Activated CD8-positive, alpha-beta memory T cell treated with anti-CD3 and anti-CD28 coated beads for 48 hours (primary cell): ENCODE data around the gene LMOD1.

Experiments used
- DNase-seq, 3 experiments: peaks; one replicate each; pipeline ENCODE4 v3.0.0-alpha.2; 2020; ENCODE audit warnings: low read depth in 2 of 3, low spot score in 2 of 3

LMOD1 gene

GRCh38 chr1:201894343-201895119 lies 51.8 kb downstream of the LMOD1 start:
- DNase-seq: no peak

DNA sequence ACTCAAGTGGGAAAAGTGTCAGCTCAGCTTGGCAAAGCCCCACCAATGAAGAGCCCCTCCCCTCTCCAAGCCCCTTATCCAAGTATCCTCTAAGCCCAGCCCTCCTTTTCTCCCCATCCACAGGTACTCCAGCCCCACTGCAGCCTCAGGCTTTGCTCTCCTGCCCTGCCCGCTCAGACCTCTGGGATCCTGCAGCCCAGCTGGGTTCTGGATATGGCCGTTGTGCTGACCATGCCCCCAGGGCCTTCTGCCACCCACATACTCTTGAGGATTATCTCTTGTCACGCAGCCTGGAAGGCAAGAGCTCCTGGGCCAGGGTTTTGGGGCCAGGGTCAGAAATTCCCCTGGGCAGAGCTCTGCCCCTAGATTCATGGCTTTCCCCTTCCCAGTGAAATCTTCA lies 52.9 kb downstream of the LMOD1 start:
- DNase-seq: no peak

DNA sequence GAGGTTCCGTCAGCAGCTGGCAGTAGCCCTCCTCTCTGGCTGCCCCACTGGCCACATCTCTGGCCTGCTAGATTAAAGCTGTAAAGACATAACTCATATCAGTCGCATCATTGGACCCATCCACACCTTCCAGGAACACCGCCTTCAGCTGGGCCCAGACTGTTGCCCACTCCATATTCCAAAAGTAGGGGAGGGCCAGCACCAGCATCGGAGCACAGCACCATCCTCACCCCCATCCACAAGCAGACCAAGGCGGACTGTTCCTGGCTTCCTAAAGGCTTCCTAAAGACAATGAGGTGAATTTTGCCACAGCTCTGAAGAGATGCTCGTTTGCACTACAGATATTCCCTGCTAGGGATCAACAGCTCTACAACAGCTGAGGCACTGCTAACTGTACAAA lies 54.1 kb downstream of the LMOD1 start:
- no peak for DNase-seq

DNA sequence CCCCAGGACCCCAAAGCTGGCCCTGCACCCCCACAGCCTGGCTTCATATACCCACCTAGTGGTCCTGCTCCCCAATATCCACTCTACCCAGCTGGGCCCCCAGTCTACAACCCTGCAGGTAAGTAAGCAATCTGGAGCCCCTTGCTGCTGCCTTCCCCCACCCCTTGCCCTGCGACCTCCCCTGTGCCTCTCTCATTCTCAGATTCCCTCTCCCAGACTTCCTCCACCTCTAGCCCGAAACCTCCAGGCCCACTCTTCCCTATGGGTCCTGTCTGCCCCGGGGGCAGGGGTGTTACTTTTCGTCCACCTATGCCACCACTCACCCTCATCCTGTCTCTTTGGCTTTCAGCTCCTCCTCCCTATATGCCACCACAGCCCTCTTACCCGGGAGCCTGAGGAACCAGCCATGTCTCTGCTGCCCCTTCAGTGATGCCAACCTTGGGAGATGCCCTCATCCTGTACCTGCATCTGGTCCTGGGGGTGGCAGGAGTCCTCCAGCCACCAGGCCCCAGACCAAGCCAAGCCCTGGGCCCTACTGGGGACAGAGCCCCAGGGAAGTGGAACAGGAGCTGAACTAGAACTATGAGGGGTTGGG lies 54.8 kb downstream of the LMOD1 start:
- no peak for DNase-seq

GRCh38 chr1:201890806-201891450 lies 55.4 kb downstream of the LMOD1 start:
- DNase-seq: no peak

DNA sequence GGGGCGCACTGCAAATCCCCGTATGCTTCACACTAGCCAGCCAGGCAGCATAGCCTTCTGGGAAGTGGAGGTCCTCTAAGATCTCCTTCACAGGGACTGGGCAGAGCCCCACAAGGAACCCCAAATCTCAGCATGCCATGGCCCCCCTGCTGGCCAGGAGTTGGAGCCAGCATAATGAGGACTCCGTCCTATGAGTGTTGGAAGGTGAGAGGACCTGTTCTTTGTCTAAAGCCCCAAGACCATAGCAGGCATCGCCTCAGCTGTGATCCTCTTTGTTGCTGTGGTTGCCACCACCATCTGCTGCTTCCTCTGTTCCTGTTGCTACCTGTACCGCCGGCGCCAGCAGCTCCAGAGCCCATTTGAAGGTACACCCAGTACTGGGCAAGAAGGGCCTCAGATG lies 56.1 kb downstream of the LMOD1 start:
- DNase-seq: no peak

DNA sequence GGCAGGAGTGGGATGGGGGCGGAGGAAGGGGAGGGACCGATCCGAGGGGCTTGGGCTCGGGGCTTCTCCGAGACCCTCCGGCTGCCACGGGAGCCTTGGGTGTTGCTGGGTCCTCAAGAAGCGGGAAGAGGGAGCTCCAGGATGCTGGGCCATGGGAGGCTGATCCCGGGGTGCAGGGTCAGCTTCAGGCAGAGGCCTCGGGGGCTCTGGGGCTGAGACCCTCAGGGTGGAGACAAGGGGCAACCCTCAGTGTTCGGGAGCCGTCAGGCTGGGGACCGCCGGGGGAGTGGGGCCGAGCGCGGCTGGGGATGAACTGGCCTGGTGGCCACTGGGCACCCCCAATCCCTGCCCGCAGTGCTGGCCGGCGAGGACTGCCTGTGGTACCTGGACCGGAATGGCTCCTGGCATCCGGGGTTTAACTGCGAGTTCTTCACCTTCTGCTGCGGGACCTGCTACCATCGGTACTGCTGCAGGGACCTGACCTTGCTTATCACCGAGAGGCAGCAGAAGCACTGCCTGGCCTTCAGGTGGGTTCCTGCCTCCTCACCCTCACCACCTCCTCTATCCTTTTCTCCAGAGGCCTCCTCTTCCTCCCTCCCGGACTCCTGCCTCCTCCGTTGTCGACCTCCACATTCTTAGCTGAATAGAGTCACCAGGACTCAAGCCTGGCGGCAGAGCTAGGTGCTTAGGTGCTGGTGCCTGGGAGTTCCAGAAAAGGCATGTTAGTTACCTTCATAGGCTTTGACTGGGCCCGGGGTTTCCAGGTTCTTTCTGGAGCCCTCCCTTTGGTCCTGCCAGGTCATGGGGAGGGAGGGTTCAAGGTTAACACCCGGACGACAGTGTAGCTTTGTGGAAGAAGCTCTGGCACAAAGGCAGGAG lies 57.0 kb downstream of the LMOD1 start:
- DNase-seq: no peak

DNA sequence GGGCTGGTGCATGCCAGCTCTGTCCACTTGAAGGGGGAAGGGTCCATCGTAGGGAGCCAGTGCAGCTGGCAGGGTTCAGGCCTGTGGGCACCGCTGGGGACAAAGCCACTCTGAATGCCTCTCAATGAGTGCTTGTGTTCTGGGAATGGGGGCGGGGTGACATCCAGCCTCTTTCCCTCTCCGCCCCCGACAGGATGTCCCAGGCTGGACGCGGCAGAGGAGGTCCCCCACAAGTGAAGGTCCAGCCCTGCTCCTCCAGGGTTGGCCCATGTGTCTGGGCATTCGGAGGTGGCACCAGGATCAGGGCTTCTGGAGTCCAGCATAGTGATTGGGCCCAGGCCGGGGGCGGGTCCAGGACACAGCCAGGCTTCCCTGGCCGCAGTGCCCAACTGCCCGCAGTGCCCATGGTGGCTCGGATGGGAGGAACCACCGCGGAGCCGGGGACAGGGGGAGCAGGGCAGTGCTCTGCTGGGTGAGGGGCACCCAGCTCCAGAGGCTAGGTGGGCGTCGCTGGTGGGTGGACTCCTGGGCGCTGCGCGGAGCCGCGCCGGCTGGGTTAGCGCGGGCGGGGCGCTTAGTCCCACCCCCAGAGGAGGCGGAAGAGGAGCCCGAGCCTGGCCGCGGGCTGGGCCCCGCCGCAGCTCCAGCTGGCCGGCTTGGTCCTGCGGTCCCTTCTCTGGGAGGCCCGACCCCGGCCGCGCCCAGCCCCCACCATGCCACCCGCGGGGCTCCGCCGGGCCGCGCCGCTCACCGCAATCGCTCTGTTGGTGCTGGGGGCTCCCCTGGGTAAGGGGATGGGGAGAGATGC lies 57.9 kb downstream of the LMOD1 start, which contains the start of gene SHISA4:
Gene SHISA4, plus strand, starts transcription at position 617 of the 808 bp plus-strand sequence. Its CDS starts 97 bp downstream, at position 714.
- no peak for DNase-seq

DNA sequence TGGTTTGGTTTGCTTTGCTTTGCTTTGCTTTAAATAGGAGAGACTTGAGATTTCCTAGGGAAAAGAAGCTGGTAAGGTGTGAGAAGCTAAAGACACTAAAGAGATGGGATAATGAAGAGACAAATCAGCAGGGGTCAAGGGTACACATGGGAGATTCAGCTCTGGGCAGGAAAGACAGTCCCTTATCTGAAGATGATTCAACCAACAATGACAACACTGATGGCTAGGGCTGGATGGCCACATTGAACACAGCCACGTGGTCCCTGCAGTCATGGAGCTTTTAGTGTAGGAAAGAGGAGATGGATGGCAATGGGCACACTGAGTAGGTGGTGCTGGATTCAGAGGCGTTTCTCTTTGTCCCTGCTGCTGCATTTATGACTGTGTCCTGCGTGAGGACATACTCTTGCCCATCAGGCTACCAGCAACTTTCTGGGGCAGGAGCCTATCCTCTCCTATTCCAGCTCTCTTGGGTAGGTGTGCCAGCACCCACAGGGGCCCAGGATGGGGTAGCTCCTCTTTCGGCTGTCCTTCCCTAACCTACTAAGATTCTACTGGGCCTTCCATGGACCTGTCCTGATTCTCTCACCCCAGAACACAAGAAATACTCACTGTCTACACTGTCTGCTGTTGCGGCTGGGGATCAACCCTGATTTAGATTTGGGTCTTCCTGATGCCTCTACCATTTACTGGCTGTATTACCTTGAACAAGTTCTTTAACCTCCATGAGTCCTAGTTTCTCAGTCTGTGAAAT lies 59.1 kb downstream of the LMOD1 start:
- no peak for DNase-seq

DNA sequence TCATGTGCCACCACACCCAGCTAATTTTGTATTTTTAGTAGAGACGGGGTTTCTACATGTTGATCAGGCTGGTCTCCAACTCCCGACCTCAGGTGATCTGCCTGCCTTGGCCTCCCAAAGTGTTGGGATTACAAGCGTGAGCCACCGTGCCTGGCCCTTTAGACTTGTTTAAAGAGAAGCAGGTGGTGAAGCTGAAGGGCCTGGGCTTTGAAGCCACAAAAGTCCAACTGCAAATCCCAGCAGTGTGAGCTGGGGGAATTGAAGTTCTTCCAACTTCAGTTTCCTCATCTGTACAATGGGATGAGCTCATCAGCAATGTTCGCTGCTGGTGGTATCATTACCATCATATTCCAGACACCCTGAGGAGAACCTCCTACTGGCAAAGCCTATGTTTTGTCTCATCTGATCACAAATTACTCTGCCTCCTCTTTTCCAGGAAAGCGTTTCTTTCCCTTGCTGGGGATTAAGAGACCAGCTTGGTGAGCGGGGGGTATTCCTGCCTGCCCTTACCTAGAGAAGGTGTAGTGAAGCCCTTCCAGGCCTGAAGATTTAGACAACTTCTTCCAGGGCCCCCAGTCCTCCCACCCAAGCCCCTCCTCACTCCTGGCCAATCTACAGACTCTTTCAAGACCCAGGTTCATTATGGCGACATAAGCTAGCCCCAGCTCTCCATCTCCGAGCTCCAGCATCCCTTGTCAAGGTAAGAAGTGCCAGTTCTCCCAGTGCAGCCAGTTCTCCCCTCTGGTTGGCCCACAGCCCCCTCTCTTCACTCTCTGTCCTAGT lies 60.1 kb downstream of the LMOD1 start:
- DNase-seq: no peak

DNA sequence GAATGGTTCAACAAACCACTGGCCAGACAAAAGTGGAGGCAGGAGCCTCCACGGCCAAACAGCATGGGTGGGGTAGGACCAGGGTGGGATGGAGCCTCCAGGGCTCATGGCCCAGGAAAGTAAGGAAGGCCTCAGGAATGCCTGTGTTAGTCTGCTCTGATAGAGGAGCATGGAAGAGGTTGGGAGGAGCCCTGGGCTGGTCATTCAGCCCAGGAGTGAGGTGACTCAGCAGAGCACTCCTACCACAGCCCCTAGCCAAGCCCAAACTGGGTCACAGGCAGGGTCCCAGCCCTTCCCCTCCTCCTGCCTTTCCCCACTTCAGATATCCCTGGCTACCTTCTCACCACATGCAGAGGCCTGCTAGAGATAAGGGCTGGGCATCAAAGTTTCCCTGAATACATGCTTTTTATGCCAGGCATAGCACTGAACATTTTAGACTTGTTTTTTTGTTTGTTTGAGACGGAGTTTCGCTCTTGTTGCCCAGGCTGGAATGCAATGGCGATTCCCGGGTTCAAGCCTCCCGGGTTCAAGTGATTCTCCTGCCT lies 60.7 kb downstream of the LMOD1 start:
- no peak for DNase-seq

- no peak for DNase-seq
Observed at GRCh38 chr1:201884425-201884824, 61.9 kb downstream of the LMOD1 start.

- DNase-seq: no peak
Observed at GRCh38 chr1:201883786-201884185, 62.6 kb downstream of the LMOD1 start.

DNA sequence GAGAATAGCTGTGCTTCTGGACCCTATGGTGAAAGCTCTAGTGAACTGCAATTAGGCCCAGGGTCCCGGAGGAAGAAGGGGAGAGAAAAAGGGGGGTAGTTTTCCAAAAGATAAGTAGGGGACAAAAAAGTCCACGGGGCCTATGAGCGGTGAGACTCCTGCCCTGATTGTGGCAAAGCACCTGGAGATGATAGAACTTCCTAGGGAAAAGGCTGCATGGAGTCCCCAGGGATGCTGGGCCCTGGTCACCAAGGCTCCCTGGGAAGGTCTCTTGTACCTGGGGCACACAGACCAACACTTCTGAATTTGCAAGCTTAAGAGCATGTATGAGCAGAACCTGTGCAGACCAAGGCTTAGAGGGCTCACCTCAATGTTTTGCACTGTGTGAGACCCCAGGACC lies 63.1 kb downstream of the LMOD1 start:
- DNase-seq: no peak

DNA sequence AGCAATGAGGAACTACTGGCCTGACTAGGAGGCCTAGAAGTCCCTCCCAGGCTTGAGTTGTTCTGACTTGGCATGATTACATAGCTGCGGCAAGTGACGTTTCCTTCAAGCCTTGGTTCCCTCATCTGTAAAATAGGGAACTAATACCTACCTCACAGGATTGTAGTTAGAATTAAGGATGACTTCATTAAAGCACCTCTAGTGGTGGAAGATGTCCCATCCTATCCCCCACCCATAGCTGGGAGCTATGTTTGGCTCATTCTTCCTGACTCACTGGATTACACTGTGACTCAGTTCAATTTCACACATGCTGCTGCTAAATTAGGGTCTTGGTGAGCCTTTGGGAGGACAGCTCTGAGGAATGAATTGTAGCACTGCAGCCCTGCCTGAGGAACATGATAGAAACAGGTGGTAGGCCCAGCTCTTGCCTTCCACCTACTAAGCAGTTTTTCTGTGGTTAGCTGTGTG lies 63.6 kb downstream of the LMOD1 start:
- no peak for DNase-seq

GRCh38 chr1:201881617-201882016 lies 64.7 kb downstream of the LMOD1 start:
- no peak for DNase-seq

GRCh38 chr1:201880928-201881571 lies 65.3 kb downstream of the LMOD1 start:
- DNase-seq: no peak

DNA sequence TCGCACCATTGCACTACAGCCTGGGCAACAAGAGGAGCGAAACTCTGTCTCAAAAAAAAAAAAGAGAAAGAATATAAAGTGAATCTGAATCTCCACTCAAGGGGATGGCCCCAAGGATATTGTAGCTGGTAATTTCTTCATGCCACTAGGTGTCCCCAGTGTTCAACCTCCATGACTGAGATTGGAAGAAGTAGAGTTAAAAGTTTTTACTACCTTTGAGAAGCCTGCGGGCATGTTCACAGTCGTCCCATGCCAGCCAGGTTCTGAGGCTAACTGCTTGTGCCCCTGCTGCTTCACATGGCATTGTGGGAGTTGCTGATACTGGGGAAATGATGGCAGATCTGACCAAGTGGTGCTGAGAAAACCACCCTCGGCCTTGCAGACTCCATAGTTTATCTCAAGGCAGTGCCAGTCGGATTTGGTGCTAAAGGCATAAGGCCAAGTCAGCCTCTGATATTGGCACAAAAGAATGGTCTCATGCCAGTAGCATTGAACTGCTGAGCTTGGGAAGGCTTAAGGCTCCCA lies 68.4 kb downstream of the LMOD1 start:
- no peak for DNase-seq
